K562 (cell line): ENCODE measurements around the gene SLC7A11. TPM values are rescaled to one million over a fixed set of nuclear protein-coding genes. Genes with fewer than 3 reads are reported as not detected.

ENCODE experiments used
- ATAC-seq: fragments of 200-7000 bp; cut with Tn5 transposase; 3 replicates; pipeline ENCODE4 v1.9.1; 2020; ENCODE audit warnings: moderate library complexity
- BruUV-seq: library from RNA; stranded (reverse); fragments of 400-500 nt; replicated peaks from 2 replicates; lab custom pipeline; 2021; lab: Mats Ljungman, UMichigan
- CTCF ChIA-PET: fragments of 300-600 bp; formaldehyde crosslinking; extraction: SDS; loops from one replicate; lab custom pipeline; 2021; ENCODE audit warnings: low intra/inter-chr PET ratio; lab: Yijun Ruan, JAX
- POLR2A ChIA-PET: fragments of 300-600, 350-650 bp; sonication (Branson Sonifier 250); formaldehyde crosslinking; extraction: SDS; loops from one replicate; lab custom pipeline; 2021; ENCODE audit warnings: antibody characterized with exemption, inconsistent platforms; lab: Yijun Ruan, JAX
- DNase-seq, 4 experiments: peaks; one replicate each; pipeline versions ENCODE4 v3.0.0 to v3.0.0-alpha.2; 2011 to 2018; ENCODE audit warnings: low spot score in 3 of 4, mixed read lengths in 3 of 4; ENCODE audit errors: extremely low read depth in 1 of 4
- FAIRE-seq: peaks from 2 replicates; lab custom pipeline; 2011; peaks lifted over from hg19 to GRCh38; lab: Jason Lieb, UNC
- H2AFZ ChIP-seq: 2 replicates; pipeline ENCODE4 v1.6.0; 2011; ENCODE audit warnings: low read depth, low read length, control low read depth, inconsistent platforms
- H3K27ac ChIP-seq: fragments of 200-600 bp; 3 replicates; pipeline ENCODE4 v1.8.0; 2011; ENCODE audit warnings: low read depth, mild to moderate bottlenecking, control low read depth, inconsistent platforms, low read length, moderate library complexity, mixed read lengths; ENCODE audit errors: extremely low read depth
- H3K27me3 ChIP-seq, 2 experiments: fragments of 300-600 bp in 1 of 2; 2 replicates in 1 of 2; 3 replicates in 1 of 2; pipeline versions ENCODE4 v1.6.0 to v1.8.0; 2011; ENCODE audit warnings: inconsistent platforms in 2 of 2, low read length in 2 of 2, mild to moderate bottlenecking in 1 of 2, mixed read lengths in 1 of 2, moderate library complexity in 1 of 2; ENCODE audit not compliant: control insufficient read depth in 2 of 2, insufficient read depth in 2 of 2
- H3K36me3 ChIP-seq: fragments of 300-600 bp; 3 replicates; pipeline ENCODE4 v1.8.0; 2011; ENCODE audit warnings: mild to moderate bottlenecking, low read length, inconsistent platforms; ENCODE audit not compliant: control insufficient read depth, insufficient read depth
- H3K4me1 ChIP-seq, 2 experiments: fragments of 200-600 bp in 1 of 2; replicated peaks in 1 of 2; 2 replicates in 1 of 2; 3 replicates in 1 of 2; pipeline versions ENCODE4 v1.5.1 to v1.8.0; 2011; ENCODE audit warnings: inconsistent platforms in 2 of 2, low read length in 2 of 2, mild to moderate bottlenecking in 1 of 2, mixed read lengths in 1 of 2, moderate library complexity in 1 of 2; ENCODE audit not compliant: control insufficient read depth in 2 of 2, insufficient read depth in 2 of 2
- H3K4me2 ChIP-seq: 2 replicates; pipeline ENCODE4 v1.6.1; 2011; ENCODE audit warnings: low read length, control low read depth, inconsistent platforms, mixed read lengths; ENCODE audit not compliant: insufficient read depth
- H3K4me3 ChIP-seq: fragments of 200-600 bp; sonication (generic), shearing (Covaris generic); 2 replicates; pipeline ENCODE4 v1.5.1; 2016; ENCODE audit warnings: control low read depth, inconsistent platforms
- H3K79me2 ChIP-seq: fragments of 200-600 bp; 3 replicates; pipeline ENCODE4 v1.8.0; 2011; ENCODE audit warnings: low read length, inconsistent platforms; ENCODE audit not compliant: control insufficient read depth, insufficient read depth
- H3K9ac ChIP-seq, 2 experiments: 2 replicates each; pipeline versions ENCODE4 v1.6.0 to v1.6.1; 2011; ENCODE audit warnings: low read depth in 2 of 2, low read length in 2 of 2, control low read depth in 1 of 2, inconsistent platforms in 1 of 2, mild to moderate bottlenecking in 1 of 2, mixed read lengths in 1 of 2; ENCODE audit not compliant: insufficient read depth in 1 of 2
- H3K9me1 ChIP-seq: one replicate; pipeline ENCODE4 v1.6.0; 2011; ENCODE audit warnings: inconsistent platforms, mild to moderate bottlenecking, low read length, moderate library complexity; ENCODE audit not compliant: control insufficient read depth, insufficient read depth
- H3K9me3 ChIP-seq: replicated peaks from 2 replicates; pipeline ENCODE4 v1.5.1; 2011; ENCODE audit warnings: low read depth, low read length, inconsistent platforms; ENCODE audit not compliant: control insufficient read depth, insufficient read depth
- H4K20me1 ChIP-seq: replicated peaks from 2 replicates; pipeline ENCODE4 v1.6.1; 2011; ENCODE audit warnings: low read length, inconsistent platforms, mixed read lengths; ENCODE audit not compliant: control insufficient read depth, insufficient read depth
- ATF7 ChIP-seq: fragments of 450-650 bp; IDR thresholded peaks from 2 replicates; pipeline ENCODE4 v1.7.1; 2014; ENCODE audit warnings: mild to moderate bottlenecking, moderate library complexity
- BHLHE40 ChIP-seq: IDR thresholded peaks from 2 replicates; pipeline ENCODE4 v1.6.1; 2011; ENCODE audit warnings: low read length, improper control_type of control experiment
- HMGXB4 ChIP-seq: sonication (generic); formaldehyde crosslinking; IDR thresholded peaks from 2 replicates; pipeline ENCODE4 v1.8.1; 2023; ENCODE audit warnings: mild to moderate bottlenecking, missing genetic modification reagents
- MEIS2 ChIP-seq: fragments of 450-650 bp; IDR thresholded peaks from 2 replicates; pipeline ENCODE4 v1.6.1; 2014; ENCODE audit warnings: mild to moderate bottlenecking; ENCODE audit not compliant: partially characterized antibody
- NFIC ChIP-seq: fragments of 450-650 bp; IDR thresholded peaks from 2 replicates; pipeline ENCODE4 v1.6.1; 2017; ENCODE audit warnings: mild to moderate bottlenecking, inconsistent platforms
- PURB ChIP-seq: sonication (generic); formaldehyde crosslinking; IDR thresholded peaks from 2 replicates; pipeline ENCODE4 v1.9.0; 2021; ENCODE audit warnings: low read depth, mild to moderate bottlenecking, missing genetic modification reagents
- SREBF1 ChIP-seq: fragments of 150-350 bp; IDR thresholded peaks from 2 replicates; pipeline ENCODE4 v1.6.1; 2014; ENCODE audit warnings: antibody characterized with exemption, low read depth, low read length, borderline replicate concordance
- YY1 ChIP-seq, 3 experiments: IDR thresholded peaks; 2 replicates each; pipeline ENCODE4 v1.6.1; 2011; ENCODE audit warnings: low read length in 2 of 3, mild to moderate bottlenecking in 2 of 3, moderate library complexity in 2 of 3, borderline replicate concordance in 1 of 3, control low read depth in 1 of 3, low read depth in 1 of 3; ENCODE audit not compliant: insufficient read depth in 3 of 3, insufficient replicate concordance in 2 of 3, control insufficient read depth in 1 of 3, insufficient read length in 1 of 3; ENCODE audit errors: extremely low read depth in 1 of 3
- ZNF121 ChIP-seq: sonication (generic); formaldehyde crosslinking; conservative IDR thresholded peaks from 2 replicates; pipeline ENCODE4 v1.8.0; 2022; ENCODE audit warnings: missing genetic modification reagents
- ZNF133 ChIP-seq: fragments of 250-450 bp; sonication (Bioruptor Pico); IDR thresholded peaks from 2 replicates; pipeline ENCODE4 v1.4.0; 2020; ENCODE audit warnings: mild to moderate bottlenecking
- ZNF668 ChIP-seq: fragments of 250-450 bp; sonication (Bioruptor Pico); IDR thresholded peaks from 2 replicates; pipeline ENCODE4 v1.8.0; 2022; ENCODE audit warnings: mild to moderate bottlenecking, inconsistent platforms
- ZNF695 ChIP-seq: fragments of 450-650 bp; formaldehyde crosslinking; IDR thresholded peaks from 2 replicates; pipeline ENCODE4 v1.4.0; 2020; ENCODE audit warnings: mild to moderate bottlenecking, moderate library complexity
- ZNF830 ChIP-seq: fragments of 250-450 bp; sonication (Bioruptor Pico); IDR thresholded peaks from 2 replicates; pipeline ENCODE4 v1.5.0; 2021; ENCODE audit warnings: mild to moderate bottlenecking
- WGBS: fragments of 100-300 bp; shearing (Covaris generic); methylation state at CpG from one replicate; pipeline ENCODE4 v1.1.6; 2016; ENCODE audit warnings: low coverage, mixed read lengths; ENCODE audit not compliant: insufficient coverage; ENCODE audit errors: missing lambda C conversion rate; 5-methylcytosine and 5-hydroxymethylcytosine counted together
- in situ Hi-C: fragments of 300-500 bp; cut with MboI; formaldehyde crosslinking; loops from 4 replicates; pipeline ENCODE4 v1.15.0; 2018; ENCODE audit warnings: inconsistent platforms, mixed read lengths
- intact Hi-C: fragments of 100-400 bp; cut with micrococcal nuclease; formaldehyde crosslinking; loops from 2 replicates; pipeline ENCODE4 v1.14.2; 2022
- polyA plus RNA-seq, 8 experiments: library from polyadenylated mRNA; depleted of rRNA in 4 of 8; stranded (reverse) in 5 of 8; unstranded in 3 of 8; fragments of >200 nt; fragmentation: Nextera tagmentation in 2 of 8; fragmentation: Illumina TruSeq in 1 of 8; extraction: Ambion mirVana in 2 of 8; extraction: Trizol in 1 of 8; gene quantifications; 2 replicates each; pipeline versions ENCODE4 v1.2.1 to v1.2.3, GENCODE V29; 2011 to 2014; ENCODE audit warnings: inconsistent platforms in 1 of 8, missing spikeins in 1 of 8
- total RNA-seq, 7 experiments: library from RNA; depleted of rRNA in 6 of 7; stranded (reverse); fragments of >200 nt in 6 of 7; fragmentation: Illumina TruSeq in 2 of 7; extraction: Trizol in 2 of 7; gene quantifications; 2 replicates each; pipeline versions ENCODE4 v1.2.1 to v1.2.3, GENCODE V29; 2011 to 2021; ENCODE audit warnings: low replicate concordance in 1 of 7

The SLC7A11 gene
- total and polyA plus RNA-seq, 9 of the 15 experiments (the other 6 are each of a cell fraction or from before 2014, with no cell fraction given): 4.5 to 26.1 (median 13.5) TPM

- TF ChIP-seq YY1 (IDR thresholded peaks at IDR 0.05; ENCODE audit: borderline replicate concordance in 1 of 3, control insufficient read depth in 1 of 3, extremely low read depth in 1 of 3, insufficient read depth in 3 of 3, insufficient read length in 1 of 3, insufficient replicate concordance in 2 of 3, low read depth in 1 of 3, low read length in 2 of 3): no peak
- no peak for TF ChIP-seq SREBF1
- TF ChIP-seq ZNF133 (CRISPR knock-in tag): no peak
- peak; percentile 76 for TF ChIP-seq MEIS2
- no peak for TF ChIP-seq HMGXB4 (CRISPR knock-in tag)
- TF ChIP-seq ATF7: peak; percentile 39; the same call in 1 of the 2 replicates
- TF ChIP-seq ZNF668: no peak
- no peak for TF ChIP-seq ZNF121 (CRISPR knock-in tag)
- TF ChIP-seq BHLHE40: no peak
- TF ChIP-seq, all 486 proteins: peak for 28
Measured at GRCh38 chr4:138252551-138252950, 10.4 kb upstream of the SLC7A11 start (continued).

- Histone ChIP-seq H3K4me3 (no peak overlapping the region), H3K27ac (no peak overlapping the region), H3K4me2 (no peak overlapping the region), H2AFZ (no peak overlapping the region), H3K9me1 (no peaks in the 10 kb centered on the region), H3K27me3 (no peaks in the 10 kb centered on the region), H3K9me3 (no peaks in the 10 kb centered on the region), H3K4me1 (no peaks in the 10 kb centered on the region; a peak in 1 of 5 replicates), H3K79me2 (no peaks in the 10 kb centered on the region), H4K20me1 (no peaks in the 10 kb centered on the region), H3K9ac (no peak overlapping the region), H3K36me3 (no peaks in the 10 kb centered on the region)
- DNase-seq: no peak
- POLR2A ChIA-PET: interaction anchor here (2.3 kb wide), 1 partner anchor 10 kb away, joined by 6 read pairs; the partner anchor contains the start of gene SLC7A11
- WGBS: 67% methylated on average over 5 of the region's 5 CpGs
- FAIRE-seq: no peak
- intact Hi-C loops: no loop called here
- no peak for ATAC-seq
- in situ Hi-C loops: no loop called here
- CTCF ChIA-PET: no interaction called here
- BruUV-seq: no TSS peak
- TF ChIP-seq PURB (no peak), ZNF695 (no peak), ZNF830 (no peak), NFIC (peak; percentile 38)
Measured at GRCh38 chr4:138251938-138252337, 9.8 kb upstream of the SLC7A11 start.
